Heart left ventricle (tissue), 16 donors: ENCODE data around the gene HTR2A. TPM values are rescaled to one million over a fixed set of nuclear protein-coding genes. Genes with fewer than 3 reads are reported as not detected.

Experiments
- ATAC-seq, 4 donors: fragments of 200-7000 bp; cut with Tn5 transposase; one replicate each; pipeline ENCODE4 v1.9.1; 2020 to 2022; ENCODE audit warnings: moderate library complexity in 4 of 4, mild to moderate bottlenecking in 3 of 4, moderate number of reproducible peaks in 1 of 4
- DNase-seq, 5 donors: peaks; one replicate each; pipeline ENCODE4 v3.0.0-alpha.2; 2020
- H3K27ac ChIP-seq, 12 donors: fragments of 200-600 bp; sonication (generic) in 4 of 12; one replicate each; pipeline versions ENCODE4 v1.5.0 to v1.8.0; 2016 to 2022; ENCODE audit warnings: mild to moderate bottlenecking in 2 of 12
- H3K27me3 ChIP-seq, 9 donors: fragments of 200-600 bp; sonication (generic) in 2 of 9; one replicate each; pipeline versions ENCODE4 v1.5.1 to v1.8.0; 2016 to 2022; ENCODE audit warnings: mild to moderate bottlenecking in 3 of 9
- H3K36me3 ChIP-seq, 9 donors: fragments of 200-600 bp; sonication (generic) in 2 of 9; one replicate each; pipeline versions ENCODE4 v1.5.0 to v1.8.0; 2018 to 2022; ENCODE audit warnings: mild to moderate bottlenecking in 2 of 9
- H3K4me1 ChIP-seq, 12 donors: fragments of 200-600 bp; sonication (generic) in 4 of 12; one replicate each; pipeline versions ENCODE4 v1.5.0 to v1.8.0; 2016 to 2022; ENCODE audit warnings: mild to moderate bottlenecking in 3 of 12
- H3K4me3 ChIP-seq, 12 donors: fragments of 200-600 bp; sonication (generic) in 4 of 12; one replicate each; pipeline versions ENCODE4 v1.5.0 to v1.8.0; 2017 to 2022; ENCODE audit warnings: mild to moderate bottlenecking in 9 of 12, moderate library complexity in 4 of 12
- H3K9me3 ChIP-seq, 12 donors: fragments of 200-600 bp; sonication (generic) in 4 of 12; one replicate each; pipeline versions ENCODE4 v1.5.0 to v1.8.0; 2016 to 2022; ENCODE audit warnings: mild to moderate bottlenecking in 1 of 12
- CTCF ChIP-seq, 12 donors: fragments of 200-600 bp; sonication (generic) in 4 of 12; IDR thresholded peaks; one replicate each; pipeline versions ENCODE4 v1.5.0 to v1.8.0; 2018 to 2022; ENCODE audit warnings: antibody characterized with exemption in 12 of 12, mild to moderate bottlenecking in 5 of 12
- POLR2A ChIP-seq, 2 donors: fragments of 450-650 bp; IDR thresholded peaks; one replicate each; pipeline ENCODE4 v1.6.1; 2017; ENCODE audit warnings: antibody characterized with exemption in 2 of 2, mild to moderate bottlenecking in 2 of 2, moderate library complexity in 2 of 2
- WGBS, 4 donors: extraction: QIAGEN DNeasy Blood & Tissue Kit in 2 of 4; methylation state at CpG; one replicate each; pipeline versions ENCODE4 v1.1.5 to v1.1.7; 2013 to 2018; 5-methylcytosine and 5-hydroxymethylcytosine counted together
- intact Hi-C, 10 donors: fragments of 100-400 bp; cut with DNase I; formaldehyde crosslinking; loops; one replicate each; pipeline versions ENCODE4 v1.11.1 to v1.14.2; 2022
- polyA plus RNA-seq, 2 donors: library from polyadenylated mRNA; stranded (reverse); fragments of 200-250 nt; gene quantifications; one replicate each; pipeline ENCODE4 v1.2.3, GENCODE V29; 2013
- total RNA-seq, 9 donors: library from RNA; depleted of rRNA in 2 of 9; stranded (reverse); fragments of >200 nt in 2 of 9; fragmentation: NEBNext Ultra II Directional in 3 of 9; extraction: Animal tissue kit (Norgen Biotek cat#: 25700) in 3 of 9; gene quantifications; one replicate each; pipeline versions ENCODE4 v1.1.0 to v1.2.4, GENCODE V29; 2016 to 2023
- donor health status: ischemic (EF 13 %, LVEDD 7.1; RV severe dilation, severe dysfunction).
- donor health status: healthy with polysubstance abuse.
- donor health status: DM: no; HTN: yes; CAD: no.
- donor health status: DM: no; HTN: no; CAD: no.
- donor health status: ischemic (EF 25% LVEDD 6.9; RV normal size, moderate dysfunction).
- donor health status: ischemic (EF 25% LVEDD 5.7; RV mildly dilated, moderate dysfunction).
- donor health status: healthy.
- donor health status: DM: yes; HTN: yes; CAD: no.
- donor health status: ischemic (EF 35%, LVEDD 5.7; RV mildly dilated, moderate dysfunction).
- donor health status: nonischemic (EF 11% LVEDD 7.7; RV severe dilation, severe dysfunction).
- donor health status: DM: yes; HTN: yes; CAD: no.
- donor health status: PGD.
- donor health status: ischemic (EF 29% LVEDD 5.4; RV normal size, mild dysfunction).
- donor health status: nonischemic (EF 23%, LVEDD 6.1; RV moderate dilation, normal function).

HTR2A gene
- total and polyA plus RNA-seq, 11 donors: 0.04 to 0.41 (median 0.19) TPM; not detected in 5

GRCh38 chr13:46858163-46858562, 38.7 kb downstream of the HTR2A start:
- no peak for DNase-seq
- ATAC-seq: no peak
- intact Hi-C loops: no loop called here

GRCh38 chr13:46855664-46856063, 41.2 kb downstream of the HTR2A start:
- H3K27ac ChIP-seq: no peak overlapping the region
- ATAC-seq: no peak
- H3K9me3 ChIP-seq: no peaks in the 10 kb centered on the region
- DNase-seq: no peak
- intact Hi-C loops: no loop called here
- peaks cover 0 to 9% (median 0%) of the 10 kb centered on the region in 9 donors for H3K27me3 ChIP-seq
- H3K36me3 ChIP-seq: no peaks in the 10 kb centered on the region
- no peaks in the 10 kb centered on the region for H3K4me1 ChIP-seq
- no peak for TF ChIP-seq POLR2A (IDR thresholded peaks at IDR 0.05)
- TF ChIP-seq CTCF (IDR thresholded peaks at IDR 0.05): no peak
- no peak overlapping the region for H3K4me3 ChIP-seq
- WGBS, 4 donors: 85 to 91% (median 88%) methylated on average over 3 of the region's 3 CpGs

More at GRCh38 chr13:46858163-46858562, 38.7 kb downstream of the HTR2A start:
- TF ChIP-seq CTCF (IDR thresholded peaks at IDR 0.05): no peak
- TF ChIP-seq POLR2A (IDR thresholded peaks at IDR 0.05): no peak
- WGBS, 4 donors: 68 to 73% (median 69%) methylated on average over 3 of the region's 3 CpGs
- peaks cover 0 to 6% (median 0%) of the 10 kb centered on the region in 9 donors for H3K27me3 ChIP-seq
- H3K4me1 ChIP-seq: no peaks in the 10 kb centered on the region
- no peaks in the 10 kb centered on the region for H3K36me3 ChIP-seq
- no peak overlapping the region for H3K27ac ChIP-seq
- H3K9me3 ChIP-seq: no peaks in the 10 kb centered on the region
- H3K4me3 ChIP-seq: no peak overlapping the region

- DNase-seq (no peak), ATAC-seq (no peak)
- intact Hi-C loops: no loop called here
- peaks cover 0 to 9% (median 0%) of the 10 kb centered on the region in 9 donors for H3K27me3 ChIP-seq
- no peak overlapping the region for H3K4me3 ChIP-seq
- no peak for TF ChIP-seq POLR2A (IDR thresholded peaks at IDR 0.05)
- TF ChIP-seq CTCF (IDR thresholded peaks at IDR 0.05): no peak
- no peaks in the 10 kb centered on the region for H3K9me3 ChIP-seq
- H3K4me1 ChIP-seq: peaks cover 0 to 4% (median 0%) of the 10 kb centered on the region in 12 donors
- 76 to 85% (median 82%) methylated on average over 2 of the region's 2 CpGs for WGBS, 4 donors
- no peaks in the 10 kb centered on the region for H3K36me3 ChIP-seq
- H3K27ac ChIP-seq: no peak overlapping the region
Observed at GRCh38 chr13:46855166-46855565, 41.7 kb downstream of the HTR2A start.

GRCh38 chr13:46852168-46852567, 44.7 kb downstream of the HTR2A start:
- Histone ChIP-seq H3K27me3 (peaks cover 0 to 9% (median 0%) of the 10 kb centered on the region in 9 donors), H3K36me3 (no peaks in the 10 kb centered on the region), H3K27ac (no peak overlapping the region), H3K9me3 (no peaks in the 10 kb centered on the region), H3K4me3 (no peak overlapping the region), H3K4me1 (peaks cover 0 to 5% (median 0%) of the 10 kb centered on the region in 12 donors)
- DNase-seq (no peak), ATAC-seq (no peak)
- intact Hi-C loops: no loop called here
- whole genome bisulfite sequencing, 4 donors: 83 to 87% (median 85%) methylated on average over 9 to 10 of the region's 10 CpGs
- no peak for TF ChIP-seq POLR2A (IDR thresholded peaks at IDR 0.05)
- no peak for TF ChIP-seq CTCF (IDR thresholded peaks at IDR 0.05)
